Measurements from ENCODE around the gene PACSIN2.

PACSIN2 gene

DNA sequence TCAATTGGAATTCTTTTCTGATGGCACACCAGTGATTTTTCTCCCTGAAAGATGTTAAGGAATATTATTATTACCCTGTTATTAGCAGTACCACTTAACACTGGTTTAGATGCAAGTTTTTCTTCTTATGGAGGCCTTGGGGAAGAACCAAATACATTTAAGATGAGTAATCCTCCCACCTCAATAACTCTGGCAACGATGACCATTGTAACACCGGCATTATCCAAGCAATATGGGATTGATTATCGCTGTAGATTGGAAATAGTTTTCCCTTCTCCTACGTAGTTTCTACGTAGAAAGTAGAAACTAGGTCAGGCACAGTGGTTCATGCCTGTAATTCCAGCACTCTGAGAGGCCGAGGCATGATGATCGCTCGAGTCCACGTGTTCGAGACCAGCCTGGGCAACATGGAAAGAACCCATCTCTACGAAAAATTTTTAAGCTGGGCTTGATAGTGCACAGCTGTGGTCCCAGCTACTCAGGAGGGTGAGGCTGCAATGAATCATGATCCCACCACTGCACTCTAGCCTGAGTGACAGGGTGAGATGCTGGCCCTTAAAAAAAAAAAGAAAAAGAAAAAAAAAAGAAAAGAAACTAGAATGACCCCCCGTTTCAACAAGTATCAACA lies 45.5 kb downstream of the PACSIN2 start:
- peaks cover 28% of the 10 kb centered on the region for H3K79me2 ChIP-seq (ENCODE audit: insufficient read depth, low read length)
- TF ChIP-seq EZH2phosphoT487 (conservative IDR thresholded peaks at IDR 0.05; ENCODE audit: low read length), result no peak
- TF ChIP-seq, protein P1, sequence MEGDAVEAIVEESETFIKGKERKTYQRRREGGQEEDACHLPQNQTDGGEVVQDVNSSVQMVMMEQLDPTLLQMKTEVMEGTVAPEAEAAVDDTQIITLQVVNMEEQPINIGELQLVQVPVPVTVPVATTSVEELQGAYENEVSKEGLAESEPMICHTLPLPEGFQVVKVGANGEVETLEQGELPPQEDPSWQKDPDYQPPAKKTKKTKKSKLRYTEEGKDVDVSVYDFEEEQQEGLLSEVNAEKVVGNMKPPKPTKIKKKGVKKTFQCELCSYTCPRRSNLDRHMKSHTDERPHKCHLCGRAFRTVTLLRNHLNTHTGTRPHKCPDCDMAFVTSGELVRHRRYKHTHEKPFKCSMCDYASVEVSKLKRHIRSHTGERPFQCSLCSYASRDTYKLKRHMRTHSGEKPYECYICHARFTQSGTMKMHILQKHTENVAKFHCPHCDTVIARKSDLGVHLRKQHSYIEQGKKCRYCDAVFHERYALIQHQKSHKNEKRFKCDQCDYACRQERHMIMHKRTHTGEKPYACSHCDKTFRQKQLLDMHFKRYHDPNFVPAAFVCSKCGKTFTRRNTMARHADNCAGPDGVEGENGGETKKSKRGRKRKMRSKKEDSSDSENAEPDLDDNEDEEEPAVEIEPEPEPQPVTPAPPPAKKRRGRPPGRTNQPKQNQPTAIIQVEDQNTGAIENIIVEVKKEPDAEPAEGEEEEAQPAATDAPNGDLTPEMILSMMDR (IDR thresholded peaks at IDR 0.05; ENCODE audit: insufficient read depth, low read length, poor library complexity, severe bottlenecking), result no peak
- no peaks in the 10 kb centered on the region for H3F3A ChIP-seq (ENCODE audit: insufficient read depth)
- H3K4me3 ChIP-seq (ENCODE audit: insufficient read depth, low read length, poor library complexity, severe bottlenecking), result no peak overlapping the region
- H3K9me3 ChIP-seq (ENCODE audit: insufficient read depth, low read length), result no peaks in the 10 kb centered on the region
- no peaks in the 10 kb centered on the region for H3K36me3 ChIP-seq (ENCODE audit: low read length)
- no peak overlapping the region for H3K9ac ChIP-seq (ENCODE audit: low read length)
- H3K9me2 ChIP-seq (replicated peaks; ENCODE audit: insufficient read depth, low read length), result no peaks in the 10 kb centered on the region
- no peak overlapping the region for H2AFZ ChIP-seq (ENCODE audit: low read depth, low read length, severe bottlenecking)
- H3K4me2 ChIP-seq (ENCODE audit: low read depth, low read length, poor library complexity, severe bottlenecking), result no peak overlapping the region
- H3K27ac ChIP-seq (ENCODE audit: low read depth, low read length), result no peak overlapping the region
- H3K27me3 ChIP-seq (ENCODE audit: low read length), result no peaks in the 10 kb centered on the region
- peaks cover 5% of the 10 kb centered on the region; the same call in 1 of the 2 replicates for H4K20me1 ChIP-seq (ENCODE audit: low read depth, low read length)

DNA sequence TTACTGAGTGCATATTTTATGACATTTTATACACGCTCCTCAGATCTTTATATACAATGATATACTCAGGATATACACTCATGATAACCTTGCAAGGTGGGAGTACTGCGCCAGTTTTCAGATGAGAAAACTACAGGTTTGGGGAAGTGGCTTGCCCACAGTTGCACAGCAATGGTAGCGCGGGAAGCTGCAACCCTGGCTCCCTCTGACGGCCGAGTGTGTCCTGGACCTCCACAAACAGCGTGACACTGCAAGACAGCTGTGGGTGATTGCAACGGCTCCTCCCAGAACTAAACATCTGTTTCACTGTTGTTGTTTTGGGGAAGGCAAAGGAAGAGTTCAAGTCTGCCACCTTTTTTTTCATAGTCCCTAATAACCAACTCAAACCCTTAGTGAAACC lies 47.0 kb downstream of the PACSIN2 start:
- Histone ChIP-seq H3F3A (ENCODE audit: insufficient read depth) (no peaks in the 10 kb centered on the region), H3K9me2 (replicated peaks; ENCODE audit: insufficient read depth, low read length) (no peaks in the 10 kb centered on the region), H4K20me1 (ENCODE audit: low read depth, low read length) (peaks cover 5% of the 10 kb centered on the region; the same call in 1 of the 2 replicates), H3K4me3 (ENCODE audit: insufficient read depth, low read length, poor library complexity, severe bottlenecking) (no peak overlapping the region), H3K27me3 (ENCODE audit: low read length) (no peaks in the 10 kb centered on the region), H3K9ac (ENCODE audit: low read length) (no peak overlapping the region), H3K79me2 (ENCODE audit: insufficient read depth, low read length) (peaks cover 19% of the 10 kb centered on the region), H2AFZ (ENCODE audit: low read depth, low read length, severe bottlenecking) (no peak overlapping the region), H3K36me3 (ENCODE audit: low read length) (no peaks in the 10 kb centered on the region), H3K4me2 (ENCODE audit: low read depth, low read length, poor library complexity, severe bottlenecking) (no peak overlapping the region), H3K9me3 (ENCODE audit: insufficient read depth, low read length) (no peaks in the 10 kb centered on the region), H3K27ac (ENCODE audit: low read depth, low read length) (no peak overlapping the region)
- TF ChIP-seq, protein P1 (IDR thresholded peaks at IDR 0.05; ENCODE audit: insufficient read depth, low read length, poor library complexity, severe bottlenecking), result no peak
- TF ChIP-seq EZH2phosphoT487 (conservative IDR thresholded peaks at IDR 0.05; ENCODE audit: low read length), result no peak

DNA sequence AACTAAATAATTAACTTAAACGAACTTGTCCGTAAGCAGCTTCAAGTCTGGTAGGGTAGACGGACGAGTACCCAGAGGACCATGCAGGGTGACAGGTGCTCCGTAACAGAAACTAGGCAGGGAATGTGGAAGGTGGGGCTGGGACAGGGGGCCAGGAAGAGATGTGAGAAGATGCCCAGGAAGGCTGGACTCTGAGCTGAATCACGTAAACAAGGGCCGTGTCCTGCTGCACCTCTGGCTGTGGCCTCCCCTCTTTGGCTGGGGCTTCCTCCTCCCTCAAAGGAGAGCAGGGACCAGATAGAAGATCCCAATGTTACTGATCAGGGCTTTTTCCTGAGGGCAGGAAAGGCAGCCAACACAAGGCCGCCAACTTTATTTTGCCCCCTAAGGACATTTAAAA lies 47.9 kb downstream of the PACSIN2 start:
- no peaks in the 10 kb centered on the region for H3K9me2 ChIP-seq (replicated peaks; ENCODE audit: insufficient read depth, low read length)
- H3K4me3 ChIP-seq (ENCODE audit: insufficient read depth, low read length, poor library complexity, severe bottlenecking), result no peak overlapping the region
- no peaks in the 10 kb centered on the region for H3K27me3 ChIP-seq (ENCODE audit: low read length)
- H3K36me3 ChIP-seq (ENCODE audit: low read length), result no peaks in the 10 kb centered on the region
- no peak for TF ChIP-seq EZH2phosphoT487 (conservative IDR thresholded peaks at IDR 0.05; ENCODE audit: low read length)
- TF ChIP-seq, protein P1 (IDR thresholded peaks at IDR 0.05; ENCODE audit: insufficient read depth, low read length, poor library complexity, severe bottlenecking), result no peak
- H3K27ac ChIP-seq (ENCODE audit: low read depth, low read length), result no peak overlapping the region
- no peak overlapping the region for H2AFZ ChIP-seq (ENCODE audit: low read depth, low read length, severe bottlenecking)
- H3K9me3 ChIP-seq (ENCODE audit: insufficient read depth, low read length), result no peaks in the 10 kb centered on the region
- H4K20me1 ChIP-seq (ENCODE audit: low read depth, low read length), result peaks cover 5% of the 10 kb centered on the region; the same call in 1 of the 2 replicates
- H3K4me2 ChIP-seq (ENCODE audit: low read depth, low read length, poor library complexity, severe bottlenecking), result no peak overlapping the region
- no peaks in the 10 kb centered on the region for H3F3A ChIP-seq (ENCODE audit: insufficient read depth)
- H3K9ac ChIP-seq (ENCODE audit: low read length), result no peak overlapping the region
- H3K79me2 ChIP-seq (ENCODE audit: insufficient read depth, low read length), result peaks cover 14% of the 10 kb centered on the region; the same call in 1 of the 2 replicates
